LHCN-M2 (cell line): Measurements from ENCODE around the gene SHROOM3. TPM values are rescaled to one million over a fixed set of nuclear protein-coding genes. Genes with fewer than 3 reads are reported as not detected.

Source experiments
- DNase-seq: peaks from one replicate; pipeline ENCODE4 v3.0.0-alpha.2; 2012; ENCODE audit warnings: low read depth
- total RNA-seq: library from RNA; depleted of rRNA; stranded (reverse); fragments of >200 nt; gene quantifications from 2 replicates; pipeline ENCODE4 v1.2.3, GENCODE V29; 2014

The SHROOM3 gene
- total RNA-seq, 1 experiment from 2014 or later = 0.46 TPM

- no peak for DNase-seq
Observed at GRCh38 chr4:76691807-76692582, 257.0 kb downstream of the SHROOM3 start.

GRCh38 chr4:76692761-76693160 is 257.7 kb downstream of the SHROOM3 start:
- no peak for DNase-seq

DNA sequence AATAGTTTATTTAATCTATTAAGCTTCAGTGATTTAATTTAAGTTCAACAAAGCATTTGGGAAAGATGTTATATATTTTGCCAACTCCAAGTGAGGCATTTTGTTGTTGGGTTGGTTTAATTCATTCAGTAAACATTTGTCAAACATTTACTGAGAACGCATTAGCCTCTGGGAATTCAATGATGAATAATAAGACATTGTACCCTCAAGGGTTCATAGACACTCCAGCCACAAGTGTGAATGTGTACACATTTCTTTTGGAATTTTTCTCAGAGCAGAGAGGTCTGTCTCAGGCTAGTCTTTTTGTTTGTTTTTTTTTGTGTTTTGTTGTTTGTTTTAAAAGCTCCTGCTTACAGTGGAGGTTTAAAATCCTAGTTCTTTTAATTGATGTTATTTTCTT is 259.0 kb downstream of the SHROOM3 start:
- no peak for DNase-seq

- DNase-seq = no peak
Observed at GRCh38 chr4:76696109-76696508, 261.1 kb downstream of the SHROOM3 start.

DNA sequence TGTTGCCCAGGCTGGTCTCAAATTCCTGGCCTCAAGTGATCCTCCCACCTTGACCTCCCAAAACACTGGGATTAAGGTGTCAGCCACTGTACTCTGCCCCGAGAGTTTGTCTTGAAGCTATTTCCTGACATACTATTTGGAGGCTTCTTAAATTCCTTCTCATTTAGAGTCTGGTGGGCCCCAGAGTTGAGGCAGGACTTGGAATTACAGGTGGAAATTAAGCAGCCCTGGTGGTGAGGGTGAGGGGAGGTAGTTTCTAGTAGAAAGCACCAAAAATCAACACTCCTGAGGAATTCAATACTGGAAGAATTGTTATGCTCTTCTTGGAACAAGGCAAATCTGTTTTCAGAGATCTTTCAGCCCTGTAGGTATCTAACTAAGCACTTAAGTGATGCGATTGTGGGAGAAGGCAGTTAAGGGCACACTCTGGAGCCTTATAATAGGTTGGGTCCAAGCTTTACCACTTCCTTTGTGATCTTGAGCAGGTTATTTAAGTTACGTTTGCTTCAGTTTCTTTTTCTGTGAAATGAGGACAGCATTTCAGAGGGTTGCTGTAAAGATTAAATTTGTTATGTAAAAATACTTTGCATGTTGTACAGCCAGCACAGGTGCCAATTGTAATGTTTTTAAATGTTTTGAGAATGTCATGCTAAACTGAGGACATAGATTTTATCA is 262.2 kb downstream of the SHROOM3 start:
- DNase-seq = no peak

- DNase-seq = no peak
Observed at GRCh38 chr4:76698141-76698540, 263.1 kb downstream of the SHROOM3 start.

- DNase-seq = no peak
Observed at GRCh38 chr4:76699751-76700310, 264.8 kb downstream of the SHROOM3 start.

GRCh38 chr4:76702440-76703122 is 267.6 kb downstream of the SHROOM3 start:
- no peak for DNase-seq

DNA sequence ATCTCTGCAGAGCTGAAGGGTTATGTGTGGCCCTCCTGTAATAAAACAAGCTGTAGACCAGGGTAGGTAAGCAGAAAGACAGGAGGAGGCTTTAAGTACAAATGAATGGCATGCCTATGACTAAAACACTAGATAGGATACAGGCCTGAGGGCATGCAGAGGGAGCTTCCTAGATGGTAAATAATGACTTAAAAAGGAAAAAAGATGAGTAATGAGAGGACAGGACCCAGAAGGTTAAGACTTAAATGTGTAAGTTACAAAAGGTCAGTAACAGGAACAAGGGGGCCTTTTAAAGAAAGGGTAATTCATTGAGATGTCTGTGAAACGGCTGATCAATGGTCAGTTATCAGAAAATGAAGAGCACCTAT is 268.1 kb downstream of the SHROOM3 start:
- no peak for DNase-seq

GRCh38 chr4:76703676-76704075 is 268.6 kb downstream of the SHROOM3 start:
- DNase-seq = no peak

DNA sequence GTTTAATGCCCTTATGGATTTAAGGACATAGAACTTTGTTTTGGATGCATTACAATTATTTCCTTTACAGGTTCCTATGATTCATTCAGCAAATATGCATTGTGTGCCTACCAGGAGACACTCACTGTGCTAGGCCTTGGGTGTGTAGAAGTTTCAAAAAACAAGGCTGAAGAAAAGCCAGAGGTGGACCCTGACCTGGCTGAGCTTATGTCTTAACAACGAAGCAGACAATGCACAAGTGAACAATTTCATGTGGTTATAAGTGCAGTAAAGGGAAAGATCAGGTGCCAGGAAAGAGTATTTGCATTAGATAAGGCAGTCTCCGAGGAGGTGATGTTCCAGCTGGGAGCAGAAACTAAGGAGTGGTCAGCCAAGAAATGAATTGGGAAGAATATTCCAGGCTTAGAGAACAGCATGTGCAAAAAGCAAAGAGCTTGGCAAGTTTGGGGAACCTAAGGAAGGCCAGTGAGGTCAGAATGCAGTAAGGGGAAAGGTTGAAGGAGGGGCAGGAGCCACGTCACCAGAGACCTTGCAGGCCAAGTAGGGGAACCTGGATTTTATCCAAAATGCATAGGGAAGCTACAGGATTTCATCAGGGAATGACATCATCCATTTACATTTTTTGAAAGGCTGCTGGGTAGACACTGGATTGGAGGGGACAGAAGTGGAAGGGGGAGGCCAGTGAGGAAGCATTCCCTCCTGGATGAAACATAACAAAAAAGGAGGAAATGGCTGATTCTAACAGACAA is 269.3 kb downstream of the SHROOM3 start:
- no peak for DNase-seq

- no peak for DNase-seq
Observed at GRCh38 chr4:76705472-76705871, 270.4 kb downstream of the SHROOM3 start.

DNA sequence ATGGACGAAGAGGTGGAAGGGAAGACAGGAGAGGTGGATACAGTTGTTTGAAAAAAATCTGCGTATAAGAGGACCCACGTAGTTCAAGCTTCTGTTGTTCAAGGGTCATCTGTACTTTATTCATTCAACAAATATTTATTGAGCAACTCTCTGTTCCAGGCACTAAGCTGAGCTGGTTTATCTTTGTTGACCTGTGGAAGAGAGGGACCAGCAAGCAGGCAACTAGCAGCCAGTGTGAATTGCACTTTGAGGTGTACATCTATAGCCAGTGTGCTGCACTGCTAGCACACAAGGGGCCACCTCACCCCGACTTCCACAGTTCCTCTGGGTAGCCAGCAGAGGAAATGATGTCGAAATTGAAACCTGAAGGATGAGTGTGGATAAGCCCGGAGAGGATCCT is 271.6 kb downstream of the SHROOM3 start:
- DNase-seq = no peak

- peak; percentile 54 for DNase-seq
Observed at GRCh38 chr4:76708971-76709771, 274.1 kb downstream of the SHROOM3 start.

- DNase-seq = no peak
Observed at GRCh38 chr4:76709772-76710090, 274.7 kb downstream of the SHROOM3 start.

DNA sequence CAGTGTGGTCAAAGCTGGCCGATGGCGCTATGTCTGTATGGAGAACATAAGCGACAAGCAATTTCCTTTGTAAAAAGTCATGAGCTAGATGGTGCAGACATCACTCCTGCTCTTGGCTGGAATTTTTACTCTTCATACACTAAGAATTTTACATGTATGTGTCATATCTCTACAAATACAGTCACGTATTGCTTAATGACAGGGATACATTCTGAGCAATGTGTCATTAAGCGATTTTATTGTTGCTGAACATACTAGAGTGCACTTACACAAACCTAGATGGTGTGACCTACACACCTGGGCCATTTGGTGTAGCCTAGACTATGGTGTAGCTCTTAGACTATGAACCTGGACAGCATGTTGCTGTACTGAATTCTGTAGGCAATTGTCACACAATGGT is 277.5 kb downstream of the SHROOM3 start:
- DNase-seq = no peak

GRCh38 chr4:76714226-76714625 is 279.2 kb downstream of the SHROOM3 start:
- no peak for DNase-seq

DNA sequence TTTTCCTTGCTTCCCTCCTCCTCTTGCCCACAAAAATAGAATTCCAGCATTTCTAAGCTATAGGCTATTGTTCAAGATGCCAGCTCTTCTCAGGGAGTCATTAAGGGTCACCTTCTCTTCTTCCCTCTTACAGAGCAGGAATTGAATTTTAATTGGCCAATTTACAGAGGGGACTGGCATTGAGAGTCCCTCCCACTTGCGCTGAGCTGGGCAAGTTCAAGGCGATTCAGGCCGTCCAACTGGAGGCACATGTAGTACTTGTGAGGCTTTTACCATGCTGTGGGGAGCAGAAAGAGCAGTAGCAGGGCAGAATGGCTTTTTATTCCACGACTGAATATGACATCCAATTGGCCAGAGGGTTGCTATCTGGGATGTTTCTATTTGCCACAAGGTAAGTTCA is 281.0 kb downstream of the SHROOM3 start:
- no peak for DNase-seq

DNA sequence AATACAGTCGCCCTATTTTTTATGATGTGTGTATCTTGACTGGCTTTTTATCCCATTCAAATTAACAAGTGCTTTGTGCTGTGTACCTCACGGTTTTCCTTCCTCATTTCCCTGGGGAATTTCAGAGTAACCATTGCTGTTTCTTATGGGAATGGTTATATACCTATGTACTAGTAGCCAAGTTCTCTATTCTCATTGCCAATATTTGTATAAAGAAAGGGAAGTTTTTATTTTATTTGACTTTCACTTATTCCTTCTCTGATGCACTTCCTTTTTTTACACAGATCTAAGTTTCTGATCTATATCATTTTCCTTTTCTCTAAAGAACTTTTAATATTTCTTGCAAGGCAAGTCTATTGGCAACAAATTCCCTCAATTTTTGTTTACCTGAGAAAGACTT is 281.6 kb downstream of the SHROOM3 start:
- DNase-seq = no peak

GRCh38 chr4:76717431-76717830 is 282.4 kb downstream of the SHROOM3 start:
- DNase-seq = no peak

GRCh38 chr4:76718021-76718420 is 283.0 kb downstream of the SHROOM3 start:
- no peak for DNase-seq
